Measurements from ENCODE around the gene GDF7.

GDF7 gene

DNA sequence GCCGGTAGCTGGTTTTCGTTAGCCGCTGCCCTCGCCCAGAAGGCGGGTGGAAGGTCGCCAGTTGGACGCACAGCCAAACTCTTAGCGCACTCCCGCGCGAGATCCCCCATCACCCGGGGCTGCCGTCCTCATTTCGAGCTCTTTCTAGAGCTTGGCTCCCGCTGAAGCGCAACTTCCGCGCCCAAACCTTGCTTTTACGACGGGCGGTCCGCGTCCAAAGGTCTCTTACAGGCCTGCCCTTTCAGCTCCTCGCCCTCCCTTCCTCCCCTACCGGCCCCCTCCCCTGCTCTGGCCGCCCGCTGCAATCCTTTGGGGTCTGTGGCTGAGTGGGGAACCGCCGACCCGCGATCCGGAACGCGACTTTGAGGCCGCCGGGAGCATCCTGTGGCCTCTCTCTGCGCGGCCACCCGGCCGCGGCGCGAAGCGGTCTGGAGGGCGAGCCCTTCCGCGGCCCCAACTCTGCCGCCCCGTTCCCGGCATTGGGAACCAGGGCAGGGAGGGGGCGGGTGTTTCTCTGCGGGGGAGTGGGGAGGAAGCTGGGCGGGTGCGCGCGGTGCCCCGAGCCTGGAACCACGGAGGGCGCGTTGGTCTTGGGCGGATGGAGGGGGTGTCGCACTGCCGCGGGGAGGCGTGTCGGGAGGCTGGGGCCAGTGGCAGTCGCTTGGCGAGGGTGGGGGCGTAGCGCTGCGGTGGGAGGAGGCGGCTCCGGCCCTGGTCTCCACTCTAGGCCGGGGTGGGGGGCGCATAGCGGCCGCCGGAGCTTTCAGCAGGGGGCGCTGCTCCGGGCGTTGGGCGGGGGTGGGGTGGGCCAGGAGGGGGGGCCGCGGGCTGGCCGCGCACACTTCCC is at the start of gene GDF7:
GDF7 (plus strand) TSS at position 841 of the 847 bp plus-strand sequence. CDS start 96 bp downstream, outside the sequence.
- no peak for DNase-seq

DNA sequence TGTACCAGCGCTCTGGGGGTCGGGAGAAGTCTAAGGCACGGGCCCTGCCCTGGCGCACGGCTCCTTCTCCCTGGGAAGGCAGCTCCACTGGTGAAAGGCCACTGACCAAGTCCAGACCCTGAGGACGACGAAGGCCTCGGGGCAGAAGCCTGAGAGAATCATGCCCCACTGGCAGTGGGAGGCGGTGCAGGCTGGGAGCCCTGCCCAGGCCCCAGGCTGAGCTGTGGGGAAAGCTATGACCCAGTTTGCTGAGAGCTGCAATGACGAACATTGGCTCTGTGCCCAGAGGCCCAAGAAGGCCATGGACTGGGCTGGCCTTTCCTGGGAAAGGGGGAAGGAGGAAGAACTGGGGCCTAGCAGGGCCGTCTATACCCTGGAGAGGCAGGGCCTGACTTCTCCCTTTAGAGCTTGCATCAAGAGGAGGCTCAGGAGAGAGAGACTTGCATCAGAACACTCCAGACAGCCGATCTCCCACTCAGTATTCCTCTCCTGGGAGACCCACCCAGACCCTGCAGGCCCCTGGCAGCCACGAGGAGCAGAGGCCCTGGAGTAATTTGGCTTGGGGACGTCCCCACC is 49.0 kb upstream of the GDF7 start:
- DNase-seq = no peak

DNA sequence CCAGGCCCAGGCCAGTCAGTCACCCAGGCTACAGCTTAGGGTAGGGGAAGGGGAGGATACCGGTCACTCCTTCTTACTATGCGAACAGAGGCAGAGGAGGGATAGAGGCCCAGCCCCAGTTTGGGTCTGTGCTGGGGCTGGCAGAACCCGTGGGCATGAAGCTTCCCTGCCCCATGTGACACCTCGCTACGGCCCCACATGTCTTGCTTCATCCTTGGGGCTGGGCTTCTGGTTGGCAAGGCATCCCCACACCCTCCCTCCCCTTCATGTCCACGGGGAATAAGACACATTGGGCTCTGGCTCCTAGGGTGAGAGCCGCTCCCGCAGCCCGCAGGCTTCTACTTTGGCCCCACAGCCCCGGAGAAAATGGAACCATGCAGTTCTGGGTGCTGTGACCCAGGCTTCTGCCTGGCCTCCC is 48.5 kb upstream of the GDF7 start:
- no peak for DNase-seq

DNA sequence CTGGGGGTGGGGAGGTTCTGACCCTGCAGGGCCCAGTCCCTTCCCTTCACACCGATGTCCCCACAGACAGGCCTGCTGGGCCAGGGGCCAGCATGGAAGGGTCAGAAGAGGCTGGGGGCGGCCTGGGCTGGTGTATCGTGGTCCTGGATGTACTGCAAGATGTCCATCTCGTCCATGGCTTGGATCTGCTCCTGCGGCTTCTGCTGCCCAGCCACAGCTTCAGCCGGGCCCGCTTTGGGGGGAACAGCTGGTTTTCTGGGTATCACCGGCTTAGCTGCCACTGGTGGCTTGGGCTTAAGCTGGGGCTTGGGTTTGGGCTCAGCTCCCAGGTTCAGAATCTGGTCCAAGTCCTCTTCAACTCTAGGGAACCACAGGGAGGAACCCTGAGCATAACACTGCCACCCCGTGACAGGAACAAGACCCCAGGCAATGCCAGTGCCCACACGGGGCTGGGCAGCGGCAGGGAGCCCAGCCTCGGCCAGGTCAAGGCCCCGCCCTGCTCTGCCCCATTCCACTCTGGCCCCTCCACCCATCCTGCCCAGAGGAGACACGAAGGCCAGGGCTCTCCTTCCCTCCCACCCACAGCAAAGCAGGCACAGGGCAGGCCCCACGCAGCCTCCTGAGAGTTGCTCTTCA is 47.9 kb upstream of the GDF7 start:
- DNase-seq = no peak

DNA sequence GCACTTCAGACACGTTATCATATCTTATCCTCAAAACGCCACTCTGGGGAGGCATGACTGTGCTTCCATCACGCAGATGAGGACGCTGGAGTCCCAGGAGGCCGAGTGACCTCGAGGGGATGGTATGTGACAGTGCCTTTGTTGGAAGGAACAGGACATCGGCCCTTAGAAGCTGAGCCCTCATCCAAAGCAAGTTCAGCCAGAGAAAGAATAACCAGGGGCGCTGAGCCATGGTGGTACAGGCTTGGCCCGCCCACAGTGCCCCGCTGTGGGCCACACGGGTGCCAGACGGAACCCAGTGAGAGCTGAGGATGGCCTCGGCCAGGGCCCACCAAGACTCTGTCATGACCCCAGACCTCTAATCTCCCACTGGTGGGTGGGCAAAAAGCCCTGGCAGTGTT is 47.3 kb upstream of the GDF7 start:
- no peak for DNase-seq

DNA sequence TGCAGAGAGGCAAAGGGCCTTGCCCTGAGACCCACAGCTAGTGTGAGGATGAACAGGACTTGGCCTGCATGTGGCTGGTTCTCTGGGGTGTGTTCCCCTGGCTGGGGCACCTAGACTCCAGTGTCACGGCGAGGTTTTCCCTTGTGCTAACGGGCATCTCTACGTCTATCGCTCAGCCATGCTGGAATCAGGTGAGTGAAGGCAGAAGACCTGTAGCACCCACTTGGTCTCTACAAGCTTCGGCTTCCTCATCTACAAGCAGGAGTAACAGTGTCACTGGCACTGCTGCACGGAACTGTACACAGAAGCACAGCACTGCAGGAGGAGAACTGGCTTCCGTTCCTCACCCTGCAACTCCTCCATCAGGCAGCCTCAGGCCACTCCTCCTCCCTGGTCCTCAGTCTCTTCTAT is 46.7 kb upstream of the GDF7 start:
- DNase-seq = no peak

DNA sequence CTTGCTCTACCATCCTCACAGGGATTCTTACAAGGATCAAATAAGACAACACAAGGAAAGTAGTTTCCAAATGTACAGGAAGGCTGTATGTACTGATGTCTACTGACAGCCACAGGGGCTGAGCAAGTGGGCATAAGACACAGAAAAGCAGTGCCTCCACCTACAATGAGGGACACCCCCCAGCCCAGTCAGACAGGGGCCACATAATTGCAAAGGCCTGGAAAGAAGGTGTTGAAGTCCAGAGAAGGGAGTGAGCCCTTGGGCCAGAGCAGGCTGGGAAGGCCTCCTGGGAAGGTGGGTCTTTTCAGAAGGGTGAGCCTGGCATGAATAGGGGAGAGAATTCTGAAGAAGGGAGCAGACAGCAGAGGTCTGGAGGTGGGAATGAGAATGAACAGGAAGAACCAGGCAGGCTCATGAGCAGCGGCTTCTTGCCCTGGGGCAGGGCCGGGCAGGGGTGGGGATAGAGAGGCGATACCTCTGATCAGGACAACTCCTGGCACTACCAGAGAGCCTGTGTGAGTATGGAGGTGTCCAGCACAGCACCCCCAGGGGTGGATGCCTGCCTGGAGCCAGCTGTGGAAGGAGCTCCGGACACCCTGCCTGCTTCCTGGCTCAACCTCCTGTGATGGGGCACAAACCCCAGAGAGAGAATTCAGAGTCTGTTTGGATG is 46.1 kb upstream of the GDF7 start:
- no peak for DNase-seq

DNA sequence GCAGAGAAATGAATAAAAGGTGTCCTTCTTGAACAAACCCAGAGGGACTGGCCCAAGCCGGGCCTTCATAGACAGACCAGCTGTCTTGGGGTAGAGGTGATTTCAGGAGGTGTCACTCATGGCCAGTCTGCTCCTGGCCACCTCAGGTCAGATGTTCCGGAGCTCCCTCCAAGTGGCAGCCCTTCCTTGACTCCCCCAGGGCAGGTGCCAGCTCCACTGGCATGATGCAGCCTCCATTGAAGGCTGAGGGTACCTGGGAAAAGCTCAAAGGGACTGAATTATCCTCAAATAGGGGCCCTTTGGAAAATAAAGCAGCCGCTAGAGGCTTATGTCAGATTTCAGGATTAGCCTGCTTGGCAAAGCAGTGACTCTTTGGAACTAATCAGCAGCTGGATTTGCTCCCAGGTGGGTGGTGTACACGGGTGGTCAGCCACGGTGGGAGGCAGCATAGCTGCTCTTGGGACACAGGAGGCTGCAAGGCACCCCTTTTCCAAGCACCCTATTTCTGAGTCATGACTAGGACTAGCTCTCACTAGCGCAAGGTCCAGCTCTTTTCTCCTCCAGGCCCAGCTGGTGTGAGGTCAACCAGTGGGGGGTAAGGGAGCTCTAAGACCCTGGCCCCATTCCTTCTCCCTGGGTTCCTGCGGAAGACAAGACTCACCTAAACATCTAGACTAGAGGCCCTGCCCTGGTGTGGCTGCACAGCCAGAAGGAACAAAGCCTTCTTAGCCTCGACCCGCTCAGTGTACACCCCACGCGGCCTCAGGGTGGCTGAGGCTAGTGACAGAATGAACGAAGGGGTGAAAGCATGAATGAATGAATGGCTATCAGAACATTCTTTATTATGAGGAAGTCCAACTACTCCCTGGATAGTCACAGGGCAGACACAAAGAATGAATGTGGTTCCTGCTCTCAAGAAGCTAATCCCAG is 45.3 kb upstream of the GDF7 start:
- no peak for DNase-seq

DNA sequence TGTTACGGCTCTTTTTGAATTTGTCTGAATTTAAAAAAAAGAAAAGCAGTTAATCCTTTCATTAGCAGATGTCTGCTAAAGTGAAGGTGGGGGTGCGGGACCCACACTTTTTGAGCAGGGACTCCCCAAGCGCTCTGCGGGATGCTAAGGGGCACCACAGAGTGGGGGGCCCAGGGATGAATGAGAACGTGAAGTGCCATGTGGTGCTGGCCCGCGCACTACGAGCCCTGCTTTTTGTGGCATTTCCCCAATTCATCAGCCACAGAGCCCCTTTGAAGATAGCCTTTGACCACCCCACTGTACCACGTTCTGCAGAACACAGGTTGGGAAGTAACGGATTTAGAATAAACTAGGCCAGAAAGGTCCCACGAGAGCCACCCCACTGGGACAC is 44.7 kb upstream of the GDF7 start:
- no peak for DNase-seq

DNA sequence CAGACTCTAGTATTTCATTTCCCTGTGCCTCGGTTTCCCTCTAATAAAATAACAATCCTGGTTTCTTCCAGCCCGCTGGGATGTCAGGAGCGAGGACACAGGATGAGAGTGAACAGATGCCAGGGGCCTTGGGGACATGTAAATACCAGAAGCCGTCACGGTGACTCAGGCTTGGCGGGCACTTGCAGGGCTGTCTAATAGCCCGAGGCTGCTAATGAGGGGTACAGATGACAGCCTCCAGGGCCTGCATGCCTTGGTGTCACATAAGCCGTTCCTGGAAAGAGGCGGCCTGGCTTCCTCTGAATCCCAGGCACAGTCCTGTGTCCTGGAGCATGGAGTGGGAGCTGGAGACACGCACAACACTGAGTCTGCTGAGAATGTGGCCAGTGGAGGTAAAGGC is 44.2 kb upstream of the GDF7 start:
- DNase-seq = no peak

DNA sequence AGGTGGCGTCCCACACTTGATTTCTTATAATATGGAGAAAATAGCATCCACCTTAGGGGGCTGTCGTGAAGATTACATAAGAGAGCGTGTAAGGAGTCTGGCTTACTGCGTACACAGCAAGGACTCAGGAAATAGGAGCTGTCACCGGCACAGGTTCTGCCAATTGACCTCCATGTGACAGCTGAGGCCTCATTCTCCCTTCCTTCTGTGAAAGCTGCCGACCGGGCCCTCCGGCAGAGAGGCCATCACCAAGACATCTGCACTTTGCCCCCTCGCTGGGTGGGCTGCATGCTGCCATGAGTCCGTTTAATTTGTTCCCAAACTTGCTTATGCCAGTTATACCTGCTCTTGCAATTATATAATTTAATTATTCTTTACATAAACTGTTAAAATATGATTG is 43.7 kb upstream of the GDF7 start:
- DNase-seq = no peak

DNA sequence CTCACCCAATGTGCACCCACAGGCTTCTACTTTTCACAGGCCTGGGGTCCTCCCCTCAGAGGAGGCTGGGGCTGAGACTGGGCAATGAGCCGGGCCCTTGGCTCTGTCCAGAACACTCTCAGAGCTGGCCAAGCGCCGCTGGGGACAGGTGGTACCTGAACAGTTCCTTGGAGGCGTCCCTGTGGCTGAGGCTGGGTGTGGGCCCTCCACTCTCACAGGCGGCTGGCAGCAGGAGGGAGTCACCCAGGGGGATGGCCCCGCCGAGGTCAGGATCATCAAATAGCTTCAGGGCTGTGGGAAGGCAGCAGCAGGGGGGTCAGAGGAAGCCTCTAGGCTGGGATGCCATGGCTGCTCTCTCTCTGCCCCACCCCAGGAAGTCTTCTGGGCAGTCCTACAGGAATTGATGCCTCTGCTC is 43.2 kb upstream of the GDF7 start:
- DNase-seq = no peak

DNA sequence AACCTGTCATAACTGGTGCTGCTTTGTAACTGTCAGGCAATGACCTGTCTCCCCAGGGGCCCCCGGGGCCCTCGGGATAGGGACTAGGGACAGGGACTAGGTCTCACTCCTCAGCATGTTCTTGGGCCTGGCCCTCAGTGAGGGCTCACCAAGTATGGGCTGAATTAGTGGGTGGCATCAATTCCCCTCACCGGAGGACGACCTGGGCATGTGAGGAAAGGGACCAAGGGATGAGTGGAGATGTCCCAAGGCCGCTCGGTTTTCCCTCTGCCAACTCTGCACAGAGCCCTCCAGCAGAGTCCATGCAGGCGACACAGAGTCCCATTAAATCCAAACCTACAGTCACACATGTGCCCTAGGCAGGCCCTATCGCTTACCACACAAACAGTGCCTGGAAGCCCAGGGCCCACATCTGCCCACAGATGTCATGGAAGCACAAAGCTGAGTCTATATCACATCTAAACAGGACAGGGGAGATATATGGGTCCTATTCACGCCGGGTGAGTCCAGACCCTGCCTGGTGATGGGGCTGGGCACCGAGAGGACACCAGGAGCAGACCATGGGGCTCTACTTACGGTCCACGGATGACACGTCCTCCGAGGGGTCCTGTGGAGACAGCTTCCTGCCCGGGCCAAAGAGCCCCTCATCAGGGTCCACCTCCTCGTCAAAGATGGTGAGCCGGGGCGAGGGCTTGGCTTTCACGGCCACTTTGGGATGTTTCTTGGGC is 42.6 kb upstream of the GDF7 start:
- no peak for DNase-seq

DNA sequence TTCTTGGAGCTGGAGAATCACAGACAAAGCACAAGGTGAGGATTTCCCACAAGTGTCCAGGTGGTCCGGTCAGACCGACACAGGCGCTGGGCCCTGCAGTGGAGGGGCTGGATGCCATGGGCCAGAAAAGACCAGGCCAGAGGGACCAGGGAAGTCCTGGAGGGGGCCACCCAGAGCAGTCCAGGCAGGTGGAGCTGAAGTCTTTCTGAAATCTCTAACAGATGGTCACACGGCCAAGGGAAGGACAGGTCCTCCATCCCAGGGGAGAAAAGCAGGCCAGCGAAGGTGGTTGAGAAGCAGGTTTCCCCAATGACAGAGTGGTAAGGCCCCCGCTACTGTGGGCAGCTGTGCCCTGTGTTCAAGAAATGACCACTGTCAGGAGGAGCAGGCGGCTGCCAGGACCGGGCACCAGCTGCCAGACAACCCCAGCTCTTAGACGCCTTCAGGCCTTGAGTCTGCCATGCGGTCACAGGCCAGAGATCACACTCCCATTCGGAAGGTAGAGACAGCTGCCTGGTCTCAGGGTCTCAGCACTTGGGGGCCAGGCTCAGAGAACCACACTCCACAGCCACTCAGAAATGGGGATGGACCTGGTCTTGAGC is 42.0 kb upstream of the GDF7 start:
- DNase-seq = no peak

DNA sequence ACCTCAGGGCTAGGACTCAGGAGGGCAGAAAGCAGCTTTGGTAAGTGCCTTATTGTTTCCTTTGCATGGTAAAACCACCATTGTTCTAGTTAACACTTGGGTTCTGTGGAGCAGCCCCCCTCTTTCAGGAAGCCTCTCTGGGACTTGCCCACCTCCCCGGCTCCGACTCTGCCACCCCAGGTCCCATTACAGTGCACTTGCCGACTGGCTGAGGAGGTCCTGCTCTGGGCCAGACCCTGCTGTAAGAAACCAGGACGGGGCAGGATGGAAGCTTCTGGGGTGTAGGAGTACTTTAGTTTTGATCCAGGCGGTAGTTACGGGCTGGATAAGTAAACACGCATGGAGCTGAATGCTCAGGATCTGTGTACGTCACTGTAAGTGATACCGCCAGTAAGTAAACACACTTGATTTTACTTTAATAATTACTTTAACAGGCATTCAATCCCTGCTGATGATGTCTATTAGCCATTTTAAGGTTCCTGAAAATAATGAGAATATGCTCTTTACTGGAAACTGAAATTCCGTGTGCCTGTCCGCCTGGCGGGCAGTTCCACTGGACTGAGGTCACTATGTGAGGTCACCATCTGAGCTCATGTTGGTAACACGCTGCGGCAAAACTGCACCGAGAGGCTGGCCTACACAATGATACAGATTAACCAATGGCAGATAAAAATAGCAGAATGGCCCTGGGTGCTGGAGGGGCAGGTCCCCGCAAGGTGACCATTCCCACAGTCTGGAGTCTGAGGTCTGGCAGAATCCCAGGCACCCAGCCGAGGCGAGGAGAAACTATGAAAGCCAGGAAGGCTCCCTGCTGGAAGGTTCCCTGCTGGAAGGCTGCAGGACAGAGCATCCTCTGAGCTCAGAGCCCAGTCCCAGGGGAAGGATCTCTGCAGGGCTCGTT is 41.2 kb upstream of the GDF7 start:
- DNase-seq = no peak

DNA sequence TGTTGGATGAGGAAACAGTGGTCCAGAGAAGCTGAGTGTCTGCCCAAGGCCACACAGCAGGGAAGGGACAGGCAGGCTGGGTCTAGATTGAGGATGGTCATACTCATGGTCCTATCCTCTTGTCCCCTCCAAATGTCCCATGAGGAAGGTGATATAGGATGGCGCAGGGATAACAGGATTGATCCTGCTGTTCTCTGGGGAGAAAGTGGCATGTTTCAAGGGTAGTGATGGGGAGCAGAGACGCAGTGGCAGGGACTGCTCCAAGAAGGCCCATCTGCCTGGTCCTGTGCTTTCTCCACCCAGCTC is 40.6 kb upstream of the GDF7 start:
- no peak for DNase-seq

DNA sequence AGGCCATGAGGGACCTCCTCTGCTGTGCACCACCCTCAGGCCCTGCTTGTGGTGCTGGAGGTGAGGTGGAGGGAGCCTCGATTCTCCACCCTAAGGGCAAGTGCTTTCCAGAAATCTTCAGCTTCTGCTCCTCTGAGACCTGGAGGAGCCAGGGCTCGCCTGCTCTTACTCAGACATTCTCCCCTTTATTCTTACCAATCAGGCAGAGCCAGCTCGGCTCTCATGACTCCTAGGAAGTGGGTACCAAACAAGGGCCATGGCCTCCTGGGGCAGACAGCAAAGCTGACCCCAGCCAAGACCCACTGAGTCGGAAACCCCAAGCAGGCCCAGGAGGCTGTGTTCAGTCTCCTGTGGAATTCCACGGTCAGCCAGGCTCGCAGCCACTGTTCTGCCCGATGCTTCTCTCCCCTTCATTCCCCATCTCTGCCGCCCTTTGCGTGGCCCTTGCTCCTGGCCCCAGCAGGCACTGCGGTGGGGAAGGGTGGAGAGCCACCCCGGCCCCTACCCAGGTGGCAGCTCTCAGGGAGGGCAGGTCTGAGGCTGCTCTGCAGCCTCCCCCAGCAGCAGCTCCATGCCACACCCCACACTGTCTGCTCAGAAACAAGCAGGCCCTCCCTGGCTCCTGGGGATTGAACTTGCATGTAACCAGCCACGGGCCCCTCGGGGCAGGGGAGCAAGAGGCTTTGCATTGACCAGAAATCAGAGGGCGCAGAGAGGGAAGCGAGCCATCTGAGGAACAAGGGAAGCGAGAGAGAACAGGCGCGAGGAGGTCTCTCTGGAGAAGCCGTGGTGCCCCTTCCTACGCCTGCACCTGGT is 40.0 kb upstream of the GDF7 start:
- DNase-seq = no peak

DNA sequence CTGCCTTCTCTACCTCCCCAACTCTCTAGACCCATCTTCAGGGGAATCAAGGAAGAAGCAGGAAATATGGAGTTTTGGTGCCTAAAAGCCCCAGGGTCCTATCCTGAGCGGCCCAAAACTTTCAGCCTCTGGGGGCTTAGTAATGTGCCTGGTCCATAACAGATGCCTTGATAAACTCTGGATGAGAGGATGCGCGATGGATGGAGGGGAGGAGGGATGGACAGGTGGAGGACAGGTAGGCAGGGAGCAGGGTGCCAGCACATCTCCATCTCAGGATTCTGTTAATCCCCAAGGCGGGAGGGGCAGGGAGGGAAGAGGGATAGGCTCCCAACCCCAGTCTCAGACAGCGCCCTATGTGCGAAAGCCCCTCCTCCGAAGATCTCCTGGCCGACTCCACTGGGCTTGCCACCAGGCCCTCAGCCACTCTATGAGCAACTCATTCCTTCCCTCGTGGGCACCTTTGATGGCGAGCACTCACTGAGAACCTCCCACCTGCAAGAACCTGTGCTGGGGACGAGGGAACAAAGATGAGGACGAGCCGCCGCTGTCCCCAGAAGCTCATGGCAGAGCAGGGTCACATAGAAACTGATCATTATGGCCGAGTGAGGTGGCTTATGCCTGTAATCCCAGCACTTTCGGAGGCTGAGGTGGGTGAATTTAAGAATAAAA is 39.1 kb upstream of the GDF7 start:
- DNase-seq = no peak

DNA sequence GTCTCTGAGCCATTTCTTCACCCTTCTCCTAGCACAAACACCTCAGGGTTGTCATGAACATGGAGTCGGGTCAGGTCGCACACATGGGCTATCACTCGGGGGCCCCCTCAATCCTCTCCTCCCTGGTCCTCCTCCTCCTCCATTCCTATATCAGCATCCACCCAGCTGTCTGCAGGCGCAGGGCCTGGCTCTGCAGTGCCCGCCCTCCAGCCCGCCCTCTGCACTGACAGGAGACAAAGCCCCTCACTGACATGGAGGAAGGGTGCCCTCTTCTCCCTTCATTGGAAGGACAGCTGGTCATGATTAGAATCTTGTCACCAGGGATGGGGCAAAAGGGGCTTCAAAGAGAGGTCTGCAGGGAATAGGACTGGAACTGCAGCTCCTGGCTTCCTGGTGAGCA is 37.8 kb upstream of the GDF7 start:
- DNase-seq = no peak

All from stimulated activated CD4-positive, alpha-beta T cell treated with anti-CD3 and anti-CD28 coated beads, Interleukin-1b, Interleukin-23, amount 100 ng/mL, for 48 hours (primary cell).